ENCODE measurements around the gene CARS2. TPM values are rescaled to one million over a fixed set of nuclear protein-coding genes. Genes with fewer than 3 reads are reported as not detected.
A peak's percentile ranks its signal among the peaks of the same experiment; 100 is the strongest.

Gene CARS2
- total RNA-seq, 1 experiment from 2014 or later: 41.9 TPM

- Histone ChIP-seq H2BK15ac (ENCODE audit: low read depth, low read length) (no peak overlapping the region), H3K4me1 (ENCODE audit: insufficient read depth, low read length) (peaks cover 2% of the 10 kb centered on the region; the same call in 1 of the 2 replicates), H4K91ac (ENCODE audit: insufficient read length, low read depth, low read length) (no peak overlapping the region), H3K18ac (ENCODE audit: insufficient read length, low read depth, low read length) (no peak overlapping the region), H3K27me3 (ENCODE audit: insufficient read depth, low read length) (no peaks in the 10 kb centered on the region), H3K4me2 (ENCODE audit: insufficient read depth, insufficient read length, low read length) (no peak overlapping the region), H3K9me3 (ENCODE audit: control insufficient read depth, low read depth, low read length) (no peaks in the 10 kb centered on the region), H2AFZ (ENCODE audit: low read length) (no peak overlapping the region), H2BK12ac (ENCODE audit: insufficient read length, low read depth, low read length) (no peak overlapping the region), H3K23me2 (ENCODE audit: insufficient read length, low read depth, low read length, poor library complexity, severe bottlenecking) (no peaks in the 10 kb centered on the region), H3K9ac (ENCODE audit: extremely low read depth, insufficient read length, low read length) (no peak overlapping the region), H3K27ac (ENCODE audit: insufficient read length, low read depth, low read length) (no peak overlapping the region), H2BK20ac (ENCODE audit: low read depth, low read length, poor library complexity, severe bottlenecking) (no peak overlapping the region), H3T11ph (ENCODE audit: low read length) (no peak overlapping the region), H3K4ac (ENCODE audit: low read depth, low read length) (no peak overlapping the region), H3K23ac (ENCODE audit: insufficient read length, low read depth, low read length) (no peak overlapping the region), H4K5ac (ENCODE audit: insufficient read length, low read depth, low read length) (no peak overlapping the region), H3K56ac (ENCODE audit: insufficient read length, low read depth, low read length) (no peak overlapping the region), H4K8ac (replicated peaks; ENCODE audit: insufficient read length, low read depth, low read length) (no peak overlapping the region), H2AK5ac (ENCODE audit: insufficient read length, low read length) (no peak overlapping the region), H2BK5ac (ENCODE audit: insufficient read length, low read length) (no peak overlapping the region), H2BK120ac (ENCODE audit: low read depth, low read length, poor library complexity, severe bottlenecking) (no peak overlapping the region), H3K79me1 (ENCODE audit: insufficient read depth, low read depth, low read length, poor library complexity, severe bottlenecking) (no peaks in the 10 kb centered on the region), H3K14ac (ENCODE audit: insufficient read depth, low read length) (no peak overlapping the region; the same call in 1 of the 2 replicates), H3K79me2 (ENCODE audit: insufficient read depth, low read length) (no peaks in the 10 kb centered on the region), H4K20me1 (ENCODE audit: control insufficient read depth, insufficient read depth, insufficient read length) (peaks cover 2% of the 10 kb centered on the region)
- no peak for DNase-seq
- no peak for TF ChIP-seq CTCF (conservative IDR thresholded peaks at IDR 0.05)
- Mint-ChIP-seq H3K4me3 (no peak overlapping the region), H3K36me3 (ENCODE audit: insufficient read depth in 1 of 3, low read depth in 3 of 3) (peaks cover 2 to 20% (median 13%) of the 10 kb centered on the region in 3 experiments; a peak in 6 of 7 replicates), H3K27me3 (ENCODE audit: low read depth) (no peaks in the 10 kb centered on the region), H3K27ac (0 out of 7 replicates have a peak overlapping the region, but pooled peaks of 1 of the 3 experiments have one; percentile 26), H3K4me1 (peaks cover 2 to 8% of the 10 kb centered on the region in 2 experiments), H3K9me3 (no peaks in the 10 kb centered on the region)
- WGBS (ENCODE audit: extremely low coverage, insufficient read length, low lambda C conversion rate): no CpG with 5 or more reads among the region's 14 CpGs
These were observed 55.5 kb downstream of the CARS2 start for GRCh38 chr13:110650436-110650835.
